ENCODE data around the gene EGFL8.

DNA sequence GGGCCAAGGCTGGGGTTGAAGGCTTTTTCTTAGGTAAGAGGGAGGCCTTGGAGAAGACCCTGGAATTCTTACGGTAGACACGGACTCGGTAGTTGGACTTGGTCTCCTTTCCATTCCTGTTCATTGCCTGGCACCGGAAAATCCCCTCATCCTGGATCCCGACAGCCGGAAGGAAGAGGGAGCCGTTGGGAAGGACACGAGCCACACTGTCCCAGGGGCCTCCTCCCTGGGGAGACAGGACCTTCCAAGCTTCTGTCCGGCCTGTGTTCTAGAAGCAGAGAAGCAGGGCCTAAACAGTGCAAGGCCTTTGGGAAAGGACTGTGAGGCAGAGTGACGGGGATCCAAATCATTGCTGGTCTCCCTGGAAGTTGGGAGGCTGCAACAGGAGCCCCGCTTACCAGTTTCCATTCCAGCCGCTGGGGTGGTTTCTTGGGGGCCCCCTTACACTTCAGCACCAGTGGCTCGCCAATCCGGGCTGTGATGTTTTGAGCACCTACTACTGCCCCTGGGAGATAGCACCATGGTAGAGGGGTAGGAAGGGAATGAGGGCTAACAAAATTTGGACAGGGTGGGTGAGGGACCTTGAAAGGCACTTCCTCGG, 19.2 kb downstream of the EGFL8 start:
- TF ChIP-seq, protein P1, sequence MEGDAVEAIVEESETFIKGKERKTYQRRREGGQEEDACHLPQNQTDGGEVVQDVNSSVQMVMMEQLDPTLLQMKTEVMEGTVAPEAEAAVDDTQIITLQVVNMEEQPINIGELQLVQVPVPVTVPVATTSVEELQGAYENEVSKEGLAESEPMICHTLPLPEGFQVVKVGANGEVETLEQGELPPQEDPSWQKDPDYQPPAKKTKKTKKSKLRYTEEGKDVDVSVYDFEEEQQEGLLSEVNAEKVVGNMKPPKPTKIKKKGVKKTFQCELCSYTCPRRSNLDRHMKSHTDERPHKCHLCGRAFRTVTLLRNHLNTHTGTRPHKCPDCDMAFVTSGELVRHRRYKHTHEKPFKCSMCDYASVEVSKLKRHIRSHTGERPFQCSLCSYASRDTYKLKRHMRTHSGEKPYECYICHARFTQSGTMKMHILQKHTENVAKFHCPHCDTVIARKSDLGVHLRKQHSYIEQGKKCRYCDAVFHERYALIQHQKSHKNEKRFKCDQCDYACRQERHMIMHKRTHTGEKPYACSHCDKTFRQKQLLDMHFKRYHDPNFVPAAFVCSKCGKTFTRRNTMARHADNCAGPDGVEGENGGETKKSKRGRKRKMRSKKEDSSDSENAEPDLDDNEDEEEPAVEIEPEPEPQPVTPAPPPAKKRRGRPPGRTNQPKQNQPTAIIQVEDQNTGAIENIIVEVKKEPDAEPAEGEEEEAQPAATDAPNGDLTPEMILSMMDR (IDR thresholded peaks at IDR 0.05): no peak
- no peak for TF ChIP-seq EZH2 (IDR thresholded peaks at IDR 0.05)
- no peak for TF ChIP-seq EZH2phosphoT487 (IDR thresholded peaks at IDR 0.05)
